HCT116 (cell line): ENCODE data around the gene LMBRD2. TPM values are rescaled to one million over a fixed set of nuclear protein-coding genes. Genes with fewer than 3 reads are reported as not detected.

Experiments used
- ATAC-seq: fragments of 200-7000 bp; cut with Tn5 transposase; 2 replicates; pipeline ENCODE4 v1.9.1; 2020; ENCODE audit warnings: mild to moderate bottlenecking, moderate library complexity
- BruUV-seq: library from RNA; stranded (reverse); fragments of 400-500 nt; replicated peaks from 2 replicates; lab custom pipeline; 2021; lab: Mats Ljungman, UMichigan
- CTCF ChIA-PET: fragments of 300-600 bp; sonication (Branson Sonifier 250); formaldehyde crosslinking; loops from one replicate; lab custom pipeline; 2021; ENCODE audit warnings: antibody characterized with exemption; lab: Charles Lee
- POLR2A ChIA-PET: fragments of 300-600, 350-600 bp; sonication (Branson Sonifier 250); formaldehyde crosslinking; loops from one replicate; lab custom pipeline; 2021; ENCODE audit warnings: antibody characterized with exemption; lab: Charles Lee
- RAD21 ChIA-PET, 2 experiments: fragments of 300-600 bp; sonication (Branson Sonifier 250); formaldehyde crosslinking; loops; one replicate each; lab custom pipeline; 2023; ENCODE audit warnings: low total read pairs in 2 of 2; ENCODE audit not compliant: uncharacterized antibody in 2 of 2, unreplicated experiment in 2 of 2, low non-redundant PET in 1 of 2; lab: Charles Lee
- DNase-seq: peaks from one replicate; pipeline ENCODE4 v3.0.0-alpha.2; 2010; ENCODE audit warnings: low read depth, low spot score
- H2AFZ ChIP-seq: fragments of 200-600 bp; shearing (Covaris generic), sonication (generic); 2 replicates; pipeline ENCODE4 v1.6.1; 2017; ENCODE audit warnings: low read depth, mixed run types, mixed read lengths, antibody characterized with exemption, low read length; ENCODE audit not compliant: poor library complexity, severe bottlenecking
- H3K27ac ChIP-seq: 2 replicates; pipeline ENCODE4 v1.5.1; 2012; ENCODE audit warnings: low read depth, low read length
- H3K27me3 ChIP-seq: fragments of 200-600 bp; sonication (generic); 2 replicates; pipeline ENCODE4 v1.6.1; 2016; ENCODE audit warnings: mixed run types, low read length, mixed read lengths; ENCODE audit not compliant: insufficient read depth
- H3K36me3 ChIP-seq, 2 experiments: fragments of 200-500 bp in 1 of 2; fragments of 200-600 bp in 1 of 2; sonication (Bioruptor generic) in 1 of 2; sonication (generic) in 1 of 2; 2 replicates each; pipeline versions ENCODE4 v1.5.1 to v1.6.1; 2014 to 2016; ENCODE audit warnings: low read length in 2 of 2, inconsistent platforms in 1 of 2, mixed read lengths in 1 of 2, mixed run types in 1 of 2; ENCODE audit not compliant: insufficient read depth in 2 of 2, control insufficient read depth in 1 of 2
- H3K4me1 ChIP-seq, 2 experiments: fragments of 200-600 bp in 1 of 2; sonication (generic) in 1 of 2; 2 replicates each; pipeline versions ENCODE4 v1.5.1 to v1.6.1; 2012 to 2017; ENCODE audit warnings: low read length in 2 of 2, inconsistent platforms in 1 of 2, mild to moderate bottlenecking in 1 of 2, mixed read lengths in 1 of 2, mixed run types in 1 of 2, moderate library complexity in 1 of 2; ENCODE audit not compliant: insufficient read depth in 2 of 2, control insufficient read depth in 1 of 2
- H3K4me2 ChIP-seq: fragments of 200-600 bp; sonication (generic); 2 replicates; pipeline ENCODE4 v1.6.1; 2017; ENCODE audit warnings: mixed run types, low read length, mixed read lengths
- H3K4me3 ChIP-seq, 2 experiments: fragments of 200-600 bp in 1 of 2; sonication (generic) in 1 of 2; replicated peaks in 1 of 2; 2 replicates each; pipeline ENCODE4 v1.5.1; 2011 to 2016; ENCODE audit warnings: low read length in 2 of 2, control low read depth in 1 of 2, low read depth in 1 of 2, mild to moderate bottlenecking in 1 of 2, mixed read lengths in 1 of 2, mixed run types in 1 of 2
- H3K79me2 ChIP-seq: fragments of 200-600 bp; sonication (generic); 2 replicates; pipeline ENCODE4 v1.6.1; 2017; ENCODE audit warnings: mild to moderate bottlenecking, mixed run types, low read length, moderate library complexity, mixed read lengths; ENCODE audit not compliant: insufficient read depth
- H3K9ac ChIP-seq: fragments of 200-600 bp; sonication (generic); 2 replicates; pipeline ENCODE4 v1.6.1; 2016; ENCODE audit warnings: low read length, mixed read lengths
- H3K9me2 ChIP-seq: fragments of 200-600 bp; sonication (generic), shearing (Covaris generic); 2 replicates; pipeline ENCODE4 v1.6.1; 2017; ENCODE audit warnings: mixed run types, mild to moderate bottlenecking, moderate library complexity; ENCODE audit not compliant: insufficient read depth
- H3K9me3 ChIP-seq, 2 experiments: fragments of 200-500 bp in 1 of 2; fragments of 200-600 bp in 1 of 2; sonication (Bioruptor generic) in 1 of 2; sonication (generic) in 1 of 2; 2 replicates each; pipeline ENCODE4 v1.6.1; 2014 to 2017; ENCODE audit warnings: low read length in 2 of 2, mixed read lengths in 2 of 2, inconsistent platforms in 1 of 2, low read depth in 1 of 2, mild to moderate bottlenecking in 1 of 2, mixed run types in 1 of 2, moderate library complexity in 1 of 2; ENCODE audit not compliant: control insufficient read depth in 1 of 2, insufficient read depth in 1 of 2
- H4K20me1 ChIP-seq: fragments of 200-600 bp; sonication (generic), shearing (Covaris generic); 2 replicates; pipeline ENCODE4 v1.6.1; 2017; ENCODE audit warnings: mixed run types, mild to moderate bottlenecking, moderate library complexity; ENCODE audit not compliant: insufficient read depth
- ATF3 ChIP-seq: IDR thresholded peaks from 2 replicates; pipeline ENCODE4 v1.6.1; 2012
- CBX3 ChIP-seq: IDR thresholded peaks from 2 replicates; pipeline ENCODE4 v1.6.1; 2012; ENCODE audit warnings: low read depth
- CTCF ChIP-seq, 3 experiments: fragments of 200-600 bp in 1 of 3; sonication (generic) in 1 of 3; IDR thresholded peaks in 2 of 3; conservative IDR thresholded peaks in 1 of 3; 2 replicates each; pipeline ENCODE4 v1.5.1; 2012 to 2017; ENCODE audit warnings: low read depth in 2 of 3, low read length in 2 of 3, antibody characterized with exemption in 1 of 3, borderline replicate concordance in 1 of 3, control low read depth in 1 of 3, mild to moderate bottlenecking in 1 of 3, mixed read lengths in 1 of 3, mixed run types in 1 of 3, moderate library complexity in 1 of 3; ENCODE audit not compliant: insufficient read depth in 1 of 3
- EGR1 ChIP-seq: IDR thresholded peaks from 2 replicates; pipeline ENCODE4 v1.6.1; 2012; ENCODE audit warnings: low read depth
- EZH2phosphoT487 ChIP-seq: fragments of 200-600 bp; IDR thresholded peaks from 2 replicates; pipeline ENCODE4 v1.6.1; 2018; ENCODE audit warnings: antibody characterized with exemption, borderline replicate concordance
- JUND ChIP-seq: IDR thresholded peaks from 2 replicates; pipeline ENCODE4 v1.6.1; 2012
- POLR2AphosphoS5 ChIP-seq: IDR thresholded peaks from 2 replicates; pipeline ENCODE4 v1.6.1; 2011; ENCODE audit warnings: mild to moderate bottlenecking, low read depth, low read length, moderate library complexity
- SRF ChIP-seq: IDR thresholded peaks from 2 replicates; pipeline ENCODE4 v1.6.1; 2012; ENCODE audit warnings: low read depth
- TCF7L2 ChIP-seq: IDR thresholded peaks from 2 replicates; pipeline ENCODE4 v1.7.0; 2011; ENCODE audit warnings: borderline replicate concordance, inconsistent platforms; ENCODE audit not compliant: insufficient read depth, insufficient read length; ENCODE audit errors: extremely low read depth
- ZFX ChIP-seq: fragments of 450-650 bp; IDR thresholded peaks from 2 replicates; pipeline ENCODE4 v1.6.1; 2017
- ZNF274 ChIP-seq: fragments of 200-500 bp; sonication (Bioruptor generic); IDR thresholded peaks from 2 replicates; pipeline ENCODE4 v1.6.1; 2014; ENCODE audit warnings: mild to moderate bottlenecking, low read depth, low read length, inconsistent platforms
- intact Hi-C: fragments of 100-400 bp; cut with micrococcal nuclease; formaldehyde crosslinking; loops from 2 replicates; pipeline ENCODE4 v1.10.0; 2022
- total RNA-seq: library from RNA; stranded (reverse); gene quantifications from one replicate; pipeline ENCODE4 v1.2.1, GENCODE V29; 2021; ENCODE audit not compliant: unreplicated experiment

The LMBRD2 gene
- total RNA-seq, 1 experiment from 2014 or later = 1.1 TPM

- ChIA-PET RAD21 (no interaction called here), CTCF (interaction anchor here (2.2 kb wide), 1 partner anchor 13 kb away, joined by 7 read pairs; no protein-coding TSS in a partner anchor), POLR2A (no interaction called here)
- Histone ChIP-seq H3K9ac (no peak overlapping the region), H3K4me2 (no peak overlapping the region), H3K4me3 (no peak overlapping the region), H3K9me2 (no peaks in the 10 kb centered on the region), H3K79me2 (no peaks in the 10 kb centered on the region), H3K36me3 (no peaks in the 10 kb centered on the region), H2AFZ (no peak overlapping the region), H3K9me3 (no peaks in the 10 kb centered on the region), H3K27me3 (0 out of 2 replicates have a peak, but pooled peaks cover 3% of the 10 kb centered on the region), H3K27ac (no peak overlapping the region), H4K20me1 (no peaks in the 10 kb centered on the region), H3K4me1 (no peaks in the 10 kb centered on the region)
- BruUV-seq = no TSS peak
- DNase-seq = no peak
- intact Hi-C loops = no loop called here
- ATAC-seq = no peak
- TF ChIP-seq ZFX = no peak
- no peak for TF ChIP-seq ATF3
- TF ChIP-seq POLR2AphosphoS5 = no peak
- no peak for TF ChIP-seq SRF
- no peak for TF ChIP-seq TCF7L2
- no peak for TF ChIP-seq CBX3
- no peak for TF ChIP-seq EZH2phosphoT487
- TF ChIP-seq CTCF (IDR thresholded peaks at IDR 0.05 in 2 of 3, conservative IDR thresholded peaks at IDR 0.05 in 1 of 3; ENCODE audit: borderline replicate concordance in 1 of 3, insufficient read depth in 1 of 3, low read depth in 2 of 3, low read length in 2 of 3) = no peak
- no peak for TF ChIP-seq JUND
- no peak for TF ChIP-seq ZNF274
- TF ChIP-seq EGR1 = no peak
Observed at GRCh38 chr5:36066001-36066539, 85.6 kb downstream of the LMBRD2 start.
